Neural cell (in vitro differentiated cells): ENCODE data around the gene TMEM255B. TPM values are rescaled to one million over a fixed set of nuclear protein-coding genes. Genes with fewer than 3 reads are reported as not detected.

Experiments used
- H2AFZ ChIP-seq: fragments of 200-600, 300-800 bp; sonication (generic), shearing (Covaris generic); 2 replicates; pipeline ENCODE4 v1.6.0; 2014; ENCODE audit warnings: low read depth, mild to moderate bottlenecking, antibody characterized with exemption, low read length, moderate library complexity
- H3F3A ChIP-seq: fragments of 200-600 bp; shearing (Covaris generic); 2 replicates; pipeline ENCODE4 v1.6.1; 2016; ENCODE audit warnings: mild to moderate bottlenecking, moderate library complexity, mixed read lengths, antibody characterized with exemption, low read length; ENCODE audit not compliant: insufficient read depth, poor library complexity, severe bottlenecking
- H3K27ac ChIP-seq: fragments of 200-600, 300-800 bp; sonication (generic), shearing (Covaris generic); 2 replicates; pipeline ENCODE4 v1.5.1; 2014; ENCODE audit warnings: mild to moderate bottlenecking, low read length, moderate library complexity
- H3K27me3 ChIP-seq: fragments of 300-800, 200-600 bp; sonication (generic), shearing (Covaris generic); 2 replicates; pipeline ENCODE4 v1.6.0; 2014; ENCODE audit warnings: mild to moderate bottlenecking, low read depth, low read length, moderate library complexity; ENCODE audit not compliant: insufficient read depth
- H3K36me3 ChIP-seq: fragments of 300-800, 200-600 bp; sonication (generic), shearing (Covaris generic); 2 replicates; pipeline ENCODE4 v1.5.1; 2014; ENCODE audit warnings: mild to moderate bottlenecking, antibody characterized with exemption, low read length, moderate library complexity; ENCODE audit not compliant: insufficient read depth
- H3K4me2 ChIP-seq: fragments of 300-800, 200-600 bp; sonication (generic), shearing (Covaris generic); 2 replicates; pipeline ENCODE4 v1.6.0; 2014; ENCODE audit warnings: mild to moderate bottlenecking, low read length
- H3K4me3 ChIP-seq: fragments of 300-800, 200-600 bp; sonication (generic), shearing (Covaris generic); 2 replicates; pipeline ENCODE4 v1.5.1; 2014; ENCODE audit warnings: mild to moderate bottlenecking, low read length, moderate library complexity
- H3K79me2 ChIP-seq: fragments of 200-600 bp; shearing (Covaris generic); replicated peaks from 2 replicates; pipeline ENCODE4 v1.6.0; 2014; ENCODE audit warnings: mild to moderate bottlenecking, low read length, moderate library complexity; ENCODE audit not compliant: insufficient read depth
- H3K9ac ChIP-seq: fragments of 300-800, 200-600 bp; sonication (generic), shearing (Covaris generic); 2 replicates; pipeline ENCODE4 v1.6.1; 2016; ENCODE audit warnings: mild to moderate bottlenecking, low read length, mixed read lengths
- H3K9me2 ChIP-seq: fragments of 200-600 bp; shearing (Covaris generic); 2 replicates; pipeline ENCODE4 v1.6.1; 2016; ENCODE audit warnings: mild to moderate bottlenecking, low read length, mixed read lengths; ENCODE audit not compliant: insufficient read depth
- H3K9me3 ChIP-seq: fragments of 200-600, 300-800 bp; sonication (generic), shearing (Covaris generic); 2 replicates; pipeline ENCODE4 v1.6.1; 2016; ENCODE audit warnings: mild to moderate bottlenecking, mixed run types, low read length, moderate library complexity, mixed read lengths
- H4K20me1 ChIP-seq: fragments of 200-600 bp; shearing (Covaris generic); 2 replicates; pipeline ENCODE4 v1.6.1; 2016; ENCODE audit warnings: mild to moderate bottlenecking, mixed run types; ENCODE audit not compliant: insufficient read depth
- EP300 ChIP-seq: fragments of 450-650 bp; conservative IDR thresholded peaks from 2 replicates; pipeline ENCODE4 v1.6.1; 2014; ENCODE audit warnings: antibody characterized with exemption, mild to moderate bottlenecking, moderate library complexity; ENCODE audit not compliant: poor library complexity, severe bottlenecking
- EZH2 ChIP-seq: fragments of 200-600, 300-800 bp; shearing (Covaris generic), sonication (generic); IDR thresholded peaks from 2 replicates; pipeline ENCODE4 v1.6.1; 2014; ENCODE audit warnings: antibody characterized with exemption, low read length, borderline replicate concordance, mild to moderate bottlenecking; ENCODE audit not compliant: insufficient read depth, poor library complexity, severe bottlenecking
- MXI1 ChIP-seq: fragments of 450-650 bp; conservative IDR thresholded peaks from 2 replicates; pipeline ENCODE4 v1.6.1; 2014; ENCODE audit warnings: antibody characterized with exemption, mild to moderate bottlenecking; ENCODE audit not compliant: poor library complexity, severe bottlenecking
- POLR2AphosphoS5 ChIP-seq: IDR thresholded peaks from 2 replicates; pipeline ENCODE4 v1.6.1; 2012
- RAD21 ChIP-seq: fragments of 450-650 bp; conservative IDR thresholded peaks from 2 replicates; pipeline ENCODE4 v1.6.1; 2014; ENCODE audit warnings: antibody characterized with exemption, mild to moderate bottlenecking, moderate library complexity
- SMC3 ChIP-seq: fragments of 450-650 bp; conservative IDR thresholded peaks from 2 replicates; pipeline ENCODE4 v1.6.1; 2014; ENCODE audit warnings: antibody characterized with exemption, mild to moderate bottlenecking, moderate library complexity; ENCODE audit not compliant: poor library complexity
- TAF1 ChIP-seq: IDR thresholded peaks from 2 replicates; pipeline ENCODE4 v1.6.1; 2012; ENCODE audit warnings: low read depth
- polyA plus RNA-seq: library from polyadenylated mRNA; depleted of rRNA; stranded (reverse); fragments of >200 nt; gene quantifications from 2 replicates; pipeline ENCODE4 v1.2.3, GENCODE V29; 2014
- TF ChIP-seq, protein P1 (sequence below): IDR thresholded peaks from 2 replicates; pipeline ENCODE4 v1.6.1; 2012; ENCODE audit warnings: borderline replicate concordance
- TF ChIP-seq, protein P2 (sequence below): fragments of 450-650 bp; IDR thresholded peaks from 2 replicates; pipeline ENCODE4 v1.5.1; 2014; ENCODE audit warnings: antibody characterized with exemption, mild to moderate bottlenecking, moderate library complexity; ENCODE audit not compliant: poor library complexity, severe bottlenecking

The TMEM255B gene
- polyA plus RNA-seq, 1 donor from 2014 or later = not detected

DNA sequence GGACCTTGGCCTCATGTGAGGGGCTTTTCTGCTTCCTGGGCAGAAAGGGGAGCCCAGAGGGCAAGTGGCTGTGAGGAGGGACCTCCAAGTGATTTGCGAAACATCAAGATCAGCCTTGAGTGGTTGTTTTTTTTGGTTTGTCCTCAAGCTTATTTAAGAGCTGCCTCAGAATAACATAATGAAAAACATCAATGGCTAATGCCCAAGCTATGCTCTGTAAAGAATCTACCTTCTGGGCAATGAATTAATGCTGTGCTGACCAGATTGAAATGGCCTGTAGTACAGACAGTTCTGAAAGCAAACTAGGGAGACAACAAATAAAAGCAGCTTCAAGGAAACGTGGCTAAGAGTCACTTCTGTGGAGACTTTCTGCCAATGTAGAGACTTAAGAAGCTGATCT is 8.3 kb downstream of the TMEM255B start:
- Histone ChIP-seq H3K4me2 (no peak overlapping the region), H3K9ac (no peak overlapping the region), H4K20me1 (no peaks in the 10 kb centered on the region), H3K9me3 (no peaks in the 10 kb centered on the region), H3K9me2 (no peaks in the 10 kb centered on the region), H3K36me3 (no peaks in the 10 kb centered on the region), H3K27me3 (no peaks in the 10 kb centered on the region), H3K79me2 (no peaks in the 10 kb centered on the region), H2AFZ (no peak overlapping the region), H3F3A (no peaks in the 10 kb centered on the region), H3K27ac (no peak overlapping the region), H3K4me3 (no peak overlapping the region)
- TF ChIP-seq MXI1 (no peak), TAF1 (no peak), SMC3 (no peak), EP300 (no peak), EZH2 (no peak), RAD21 (no peak), POLR2AphosphoS5 (no peak)
- TF ChIP-seq, protein P1, sequence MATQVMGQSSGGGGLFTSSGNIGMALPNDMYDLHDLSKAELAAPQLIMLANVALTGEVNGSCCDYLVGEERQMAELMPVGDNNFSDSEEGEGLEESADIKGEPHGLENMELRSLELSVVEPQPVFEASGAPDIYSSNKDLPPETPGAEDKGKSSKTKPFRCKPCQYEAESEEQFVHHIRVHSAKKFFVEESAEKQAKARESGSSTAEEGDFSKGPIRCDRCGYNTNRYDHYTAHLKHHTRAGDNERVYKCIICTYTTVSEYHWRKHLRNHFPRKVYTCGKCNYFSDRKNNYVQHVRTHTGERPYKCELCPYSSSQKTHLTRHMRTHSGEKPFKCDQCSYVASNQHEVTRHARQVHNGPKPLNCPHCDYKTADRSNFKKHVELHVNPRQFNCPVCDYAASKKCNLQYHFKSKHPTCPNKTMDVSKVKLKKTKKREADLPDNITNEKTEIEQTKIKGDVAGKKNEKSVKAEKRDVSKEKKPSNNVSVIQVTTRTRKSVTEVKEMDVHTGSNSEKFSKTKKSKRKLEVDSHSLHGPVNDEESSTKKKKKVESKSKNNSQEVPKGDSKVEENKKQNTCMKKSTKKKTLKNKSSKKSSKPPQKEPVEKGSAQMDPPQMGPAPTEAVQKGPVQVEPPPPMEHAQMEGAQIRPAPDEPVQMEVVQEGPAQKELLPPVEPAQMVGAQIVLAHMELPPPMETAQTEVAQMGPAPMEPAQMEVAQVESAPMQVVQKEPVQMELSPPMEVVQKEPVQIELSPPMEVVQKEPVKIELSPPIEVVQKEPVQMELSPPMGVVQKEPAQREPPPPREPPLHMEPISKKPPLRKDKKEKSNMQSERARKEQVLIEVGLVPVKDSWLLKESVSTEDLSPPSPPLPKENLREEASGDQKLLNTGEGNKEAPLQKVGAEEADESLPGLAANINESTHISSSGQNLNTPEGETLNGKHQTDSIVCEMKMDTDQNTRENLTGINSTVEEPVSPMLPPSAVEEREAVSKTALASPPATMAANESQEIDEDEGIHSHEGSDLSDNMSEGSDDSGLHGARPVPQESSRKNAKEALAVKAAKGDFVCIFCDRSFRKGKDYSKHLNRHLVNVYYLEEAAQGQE = no peak
- TF ChIP-seq, protein P2, sequence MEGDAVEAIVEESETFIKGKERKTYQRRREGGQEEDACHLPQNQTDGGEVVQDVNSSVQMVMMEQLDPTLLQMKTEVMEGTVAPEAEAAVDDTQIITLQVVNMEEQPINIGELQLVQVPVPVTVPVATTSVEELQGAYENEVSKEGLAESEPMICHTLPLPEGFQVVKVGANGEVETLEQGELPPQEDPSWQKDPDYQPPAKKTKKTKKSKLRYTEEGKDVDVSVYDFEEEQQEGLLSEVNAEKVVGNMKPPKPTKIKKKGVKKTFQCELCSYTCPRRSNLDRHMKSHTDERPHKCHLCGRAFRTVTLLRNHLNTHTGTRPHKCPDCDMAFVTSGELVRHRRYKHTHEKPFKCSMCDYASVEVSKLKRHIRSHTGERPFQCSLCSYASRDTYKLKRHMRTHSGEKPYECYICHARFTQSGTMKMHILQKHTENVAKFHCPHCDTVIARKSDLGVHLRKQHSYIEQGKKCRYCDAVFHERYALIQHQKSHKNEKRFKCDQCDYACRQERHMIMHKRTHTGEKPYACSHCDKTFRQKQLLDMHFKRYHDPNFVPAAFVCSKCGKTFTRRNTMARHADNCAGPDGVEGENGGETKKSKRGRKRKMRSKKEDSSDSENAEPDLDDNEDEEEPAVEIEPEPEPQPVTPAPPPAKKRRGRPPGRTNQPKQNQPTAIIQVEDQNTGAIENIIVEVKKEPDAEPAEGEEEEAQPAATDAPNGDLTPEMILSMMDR = no peak

DNA sequence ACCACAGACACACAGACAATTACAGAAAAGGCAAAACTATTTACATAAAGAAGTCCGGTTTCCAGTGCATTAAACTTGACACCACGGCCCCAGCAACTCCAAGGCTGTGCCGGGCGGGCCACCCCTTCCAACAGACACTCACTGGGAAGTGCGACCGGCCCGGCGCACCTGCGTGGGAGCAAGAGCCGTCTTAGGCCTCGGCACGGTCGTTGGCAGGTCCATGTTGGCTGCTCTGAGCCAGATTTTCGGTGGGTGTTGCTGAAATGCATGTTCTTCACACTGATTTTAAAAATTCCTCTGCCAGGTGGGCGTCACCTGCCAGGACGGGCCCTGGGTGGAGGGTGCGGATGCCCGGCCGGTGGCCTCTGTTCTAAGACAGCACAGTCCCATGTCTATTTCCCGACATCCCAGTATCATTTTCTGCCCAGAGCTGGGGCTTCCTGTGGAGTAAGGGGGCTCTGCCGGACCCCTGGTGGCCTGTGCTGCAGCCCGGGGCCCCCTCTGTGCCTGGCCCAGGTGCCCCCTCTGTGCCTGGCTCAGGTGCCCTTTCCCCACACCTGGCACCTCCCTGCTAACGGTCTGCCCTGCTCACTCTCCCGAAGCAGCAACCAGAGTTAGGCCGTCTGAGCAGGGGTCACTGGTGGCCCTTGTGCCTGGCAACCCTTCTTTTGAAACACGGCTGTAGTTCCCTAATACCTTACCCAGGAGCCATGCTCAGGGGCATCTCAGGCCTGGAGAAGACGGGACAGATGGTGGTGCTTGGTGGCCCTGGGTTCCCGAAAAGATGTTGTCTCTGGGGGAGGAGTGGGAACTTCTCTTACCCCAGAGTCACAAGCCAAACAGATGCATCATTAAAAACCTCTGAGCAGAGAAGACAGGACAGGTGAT is 9.2 kb downstream of the TMEM255B start:
- H3K4me3 ChIP-seq = no peak overlapping the region
- H2AFZ ChIP-seq = no peak overlapping the region
- no peak for TF ChIP-seq MXI1
- TF ChIP-seq POLR2AphosphoS5 = no peak
- TF ChIP-seq RAD21 = no peak
- TF ChIP-seq, protein P2 = no peak
- no peak for TF ChIP-seq TAF1
- TF ChIP-seq SMC3 = no peak
- no peaks in the 10 kb centered on the region for H3K79me2 ChIP-seq
- no peaks in the 10 kb centered on the region for H3K9me2 ChIP-seq
- no peaks in the 10 kb centered on the region for H3F3A ChIP-seq
- no peak overlapping the region for H3K4me2 ChIP-seq
- H3K27ac ChIP-seq = no peak overlapping the region
- no peaks in the 10 kb centered on the region for H3K36me3 ChIP-seq
- H3K9ac ChIP-seq = no peak overlapping the region
- H3K9me3 ChIP-seq = no peaks in the 10 kb centered on the region
- H4K20me1 ChIP-seq = no peaks in the 10 kb centered on the region
- H3K27me3 ChIP-seq = no peaks in the 10 kb centered on the region
